ENCODE data around the gene NPAS3.

NPAS3 gene

DNA sequence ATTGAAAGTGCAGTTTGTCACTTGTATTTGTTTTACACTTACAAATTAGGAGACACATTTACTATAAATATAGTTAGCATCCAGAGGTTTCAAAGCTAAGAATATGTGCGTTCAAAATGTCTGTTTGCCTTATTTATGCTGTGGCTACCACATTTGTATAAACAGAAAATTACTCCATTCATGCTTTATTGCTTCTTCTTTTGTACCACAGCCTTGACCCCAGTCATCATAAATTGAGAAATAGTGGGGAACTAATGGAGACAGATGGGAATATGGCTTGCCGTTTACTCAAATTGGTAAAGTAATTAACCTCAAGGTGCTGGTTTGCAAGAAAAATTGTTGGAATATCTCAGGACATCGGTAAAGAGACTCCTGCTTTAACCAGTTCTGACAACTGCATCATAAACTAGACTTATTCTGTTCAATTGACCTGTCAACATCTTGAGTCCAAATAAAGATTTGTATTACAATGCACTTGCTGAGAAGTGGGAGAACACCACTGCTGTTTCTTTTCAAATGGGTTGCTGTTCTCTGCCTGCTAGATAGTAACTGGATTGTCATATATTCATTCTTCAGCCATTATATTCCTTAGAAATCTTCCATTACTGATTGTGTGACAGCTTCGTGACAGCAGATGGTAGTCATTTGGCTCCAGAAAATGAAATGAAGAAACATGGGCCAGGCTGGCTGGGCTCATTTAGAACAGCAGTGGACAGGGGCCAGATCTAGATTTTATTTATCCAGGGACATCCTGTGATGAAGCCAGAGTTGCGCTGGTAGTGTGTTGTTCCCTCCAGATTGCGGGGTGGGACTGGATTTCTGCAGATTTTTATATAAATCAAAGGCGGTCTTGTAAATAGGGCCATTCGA is 657.8 kb downstream of the NPAS3 start:
- DNase-seq, result no peak

DNA sequence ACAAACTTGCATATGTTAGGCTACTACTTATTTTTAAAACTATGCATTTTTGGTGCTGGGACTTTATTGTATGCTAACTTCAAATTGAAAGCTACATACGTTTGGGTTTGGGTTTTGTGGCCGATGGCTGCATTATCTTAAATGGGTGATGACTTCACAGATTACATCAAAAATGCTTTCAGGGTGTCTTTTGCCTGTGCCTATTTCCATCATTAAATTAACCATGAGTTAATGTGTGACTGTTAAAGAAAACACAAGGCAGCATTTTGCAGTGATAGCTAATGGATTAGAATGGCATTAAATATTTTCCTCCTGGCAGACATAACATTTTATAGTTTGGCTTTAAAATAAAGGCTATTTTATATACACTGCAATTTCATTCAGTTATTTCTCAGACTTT is 659.9 kb downstream of the NPAS3 start:
- DNase-seq, result no peak

DNA sequence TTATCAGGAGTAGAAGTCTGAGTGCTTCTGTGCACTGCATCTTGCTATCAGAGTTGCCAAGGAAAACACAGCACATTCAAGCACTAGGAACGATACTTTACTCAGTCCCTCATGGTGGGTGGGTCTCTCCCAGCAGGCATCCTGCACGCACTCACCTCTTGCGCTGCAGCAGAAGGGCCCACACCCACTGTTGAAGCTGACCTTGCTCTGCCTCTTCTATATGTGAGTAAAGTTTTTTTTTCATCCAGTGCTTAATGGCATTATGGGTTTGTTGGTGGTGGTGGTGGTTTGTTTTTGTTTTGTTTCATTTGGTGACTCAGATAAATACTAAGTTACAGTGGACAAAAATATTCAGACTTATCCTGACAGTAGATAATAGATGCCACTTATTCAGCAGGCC is 663.7 kb downstream of the NPAS3 start:
- DNase-seq, result no peak

DNA sequence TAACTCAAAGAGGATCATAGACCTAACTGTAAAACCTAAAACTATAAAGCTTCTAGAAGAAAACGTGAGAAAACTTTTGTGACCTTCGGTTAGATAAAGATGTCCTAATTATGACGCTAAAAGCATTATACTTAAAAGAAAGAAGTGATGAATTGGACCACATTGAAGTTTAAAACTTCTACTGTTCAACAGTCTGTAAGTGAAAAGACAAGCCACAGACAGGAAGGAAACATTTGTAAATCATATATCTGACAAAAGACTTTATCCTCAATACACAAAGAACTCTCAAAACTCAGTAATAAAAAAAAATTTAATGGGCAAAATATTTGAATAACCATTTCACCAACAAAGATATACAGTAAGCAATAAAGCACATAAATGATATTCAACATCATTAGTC is 667.9 kb downstream of the NPAS3 start:
- no peak for DNase-seq

DNA sequence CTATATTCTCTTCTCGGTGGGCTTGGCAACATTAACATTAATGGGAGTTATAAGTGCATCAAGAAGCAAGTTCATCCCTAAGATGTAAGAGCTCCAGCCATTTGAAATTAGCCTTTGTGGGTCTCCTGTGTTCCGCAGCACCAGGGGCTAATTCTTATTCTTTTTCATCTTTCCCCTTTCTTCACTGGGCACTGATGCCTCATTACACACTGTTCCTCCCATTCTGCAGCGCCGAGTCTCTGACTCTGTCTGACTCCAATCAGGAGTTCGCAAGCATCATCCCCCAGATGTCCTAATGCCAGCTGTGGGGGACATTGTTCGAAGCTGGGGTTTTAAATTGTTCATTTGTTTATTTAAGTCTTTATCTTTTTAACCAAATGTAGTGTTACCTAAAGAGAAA is 670.9 kb downstream of the NPAS3 start:
- DNase-seq, result no peak

DNA sequence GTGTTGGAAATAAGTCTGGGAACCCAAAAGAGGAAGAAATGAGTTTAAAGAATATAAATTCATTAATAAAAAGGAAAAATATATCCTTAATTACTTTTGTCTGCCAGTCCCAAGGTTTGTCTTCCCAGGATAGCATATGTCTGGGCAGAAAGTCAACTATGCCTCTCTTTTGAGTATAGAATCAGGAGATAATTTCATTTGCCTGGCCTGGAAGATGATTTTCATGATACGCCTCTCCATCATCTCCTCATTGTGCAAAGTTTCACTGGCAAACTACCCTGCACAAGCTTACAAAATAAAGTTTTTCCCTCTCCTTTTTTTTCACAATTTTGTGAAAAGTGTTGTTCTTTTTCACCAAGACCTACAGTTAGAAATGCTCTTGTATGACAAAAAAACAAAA is 671.4 kb downstream of the NPAS3 start:
- no peak for DNase-seq

DNA sequence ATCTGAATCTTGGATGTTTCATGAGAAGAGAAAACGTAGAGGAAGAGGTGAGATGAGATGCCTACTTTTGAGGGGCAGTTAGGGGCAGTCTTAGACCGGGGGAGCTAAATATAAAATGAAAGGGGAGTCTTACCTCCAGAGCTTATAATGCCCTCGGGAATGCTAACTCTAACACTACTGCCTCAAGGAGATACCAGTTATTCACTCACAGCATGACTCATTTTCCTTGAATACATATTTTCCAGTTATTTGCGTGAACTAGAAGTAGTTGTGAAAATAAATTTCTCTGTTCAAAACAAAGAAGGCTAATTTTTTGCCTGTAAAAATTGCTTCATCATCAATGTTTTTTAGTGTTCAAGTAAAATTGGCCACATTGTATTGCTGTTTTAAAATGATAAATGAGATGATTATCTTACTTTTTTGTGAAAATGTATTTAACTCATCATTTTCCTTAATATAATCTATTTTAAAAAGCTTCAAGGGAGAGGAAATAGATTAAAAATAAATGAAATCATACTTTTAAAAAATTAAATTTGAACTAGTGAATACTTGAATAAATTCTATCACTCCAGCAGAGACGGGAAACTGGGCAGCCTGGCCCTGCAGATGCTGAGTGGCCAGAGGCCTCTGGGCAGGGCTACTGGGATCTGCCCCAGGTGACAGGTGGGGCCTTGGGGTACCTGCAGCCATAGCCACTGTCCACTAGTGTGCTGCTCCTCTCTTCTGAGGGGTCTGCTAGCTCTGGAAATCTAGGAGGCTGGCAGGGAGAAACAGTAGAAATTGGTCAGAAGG is 672.9 kb downstream of the NPAS3 start:
- DNase-seq, result no peak

DNA sequence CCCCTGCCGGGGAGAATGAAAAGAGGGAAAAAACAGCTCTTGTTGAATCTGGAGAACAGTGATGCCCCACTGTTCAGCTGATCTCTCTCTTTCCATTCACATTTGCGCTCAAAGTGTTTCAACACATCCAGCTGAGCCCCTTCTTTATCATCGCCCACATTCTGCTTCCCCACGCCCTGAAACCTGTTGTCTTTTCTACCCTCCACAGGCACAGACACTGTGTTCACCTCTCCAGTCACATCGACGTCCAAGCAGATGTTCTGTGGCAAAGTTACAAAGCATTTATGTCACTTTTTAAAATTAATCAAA is 673.5 kb downstream of the NPAS3 start:
- DNase-seq, result no peak

DNA sequence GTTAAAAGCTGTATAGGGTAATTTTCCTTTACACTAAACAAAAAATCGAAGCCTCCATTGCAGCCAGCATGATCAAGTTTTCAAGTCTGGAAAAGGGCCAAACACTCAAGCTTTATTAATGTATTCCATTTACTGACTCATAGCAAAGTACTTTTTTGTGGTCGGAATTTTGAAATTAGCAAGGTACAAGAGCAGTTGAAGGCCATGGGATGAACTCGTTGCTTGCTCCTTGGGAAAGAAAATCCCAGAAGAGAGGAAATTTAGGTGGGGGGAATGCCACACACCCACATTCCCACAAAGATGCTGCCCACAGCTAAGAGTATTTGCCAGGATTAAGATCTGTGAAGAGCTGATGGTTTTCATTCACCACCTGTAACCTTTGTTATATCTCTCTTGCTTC is 678.5 kb downstream of the NPAS3 start:
- DNase-seq, result no peak

DNA sequence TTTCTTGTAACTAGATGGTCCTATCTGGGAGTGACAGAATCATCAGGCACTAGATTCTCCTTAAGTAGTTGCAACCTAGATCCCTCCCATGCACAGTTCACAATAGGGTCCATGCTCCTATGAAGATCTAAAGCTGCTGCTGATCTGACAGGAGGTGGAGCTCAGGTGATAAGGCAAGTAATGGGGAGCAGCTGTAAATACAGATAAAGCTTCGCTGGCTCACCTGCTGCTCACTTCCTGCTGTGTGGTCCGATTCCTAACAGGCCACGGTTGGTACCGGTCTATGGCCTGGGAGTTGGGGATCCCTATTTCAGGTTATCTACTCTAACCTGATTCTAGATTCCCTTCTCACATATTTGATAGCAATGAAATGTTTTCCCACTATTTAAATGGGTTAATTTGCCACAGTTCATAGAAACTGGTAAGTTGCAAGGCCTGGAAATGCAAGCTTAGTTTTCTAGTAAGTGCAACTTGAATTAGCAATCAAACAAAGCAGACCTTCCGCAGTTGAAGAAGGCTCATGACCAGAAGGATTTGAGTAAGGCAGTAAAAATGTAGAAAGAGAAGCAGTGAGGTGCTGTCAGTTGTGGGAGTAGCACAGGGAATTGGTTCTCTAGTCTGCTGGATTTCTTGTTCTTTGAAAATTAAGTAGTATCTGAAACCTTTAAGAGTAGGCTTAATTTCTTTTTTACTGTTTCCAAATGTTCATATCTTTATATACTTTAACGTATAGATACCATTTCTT is 679.9 kb downstream of the NPAS3 start:
- DNase-seq, result no peak

DNA sequence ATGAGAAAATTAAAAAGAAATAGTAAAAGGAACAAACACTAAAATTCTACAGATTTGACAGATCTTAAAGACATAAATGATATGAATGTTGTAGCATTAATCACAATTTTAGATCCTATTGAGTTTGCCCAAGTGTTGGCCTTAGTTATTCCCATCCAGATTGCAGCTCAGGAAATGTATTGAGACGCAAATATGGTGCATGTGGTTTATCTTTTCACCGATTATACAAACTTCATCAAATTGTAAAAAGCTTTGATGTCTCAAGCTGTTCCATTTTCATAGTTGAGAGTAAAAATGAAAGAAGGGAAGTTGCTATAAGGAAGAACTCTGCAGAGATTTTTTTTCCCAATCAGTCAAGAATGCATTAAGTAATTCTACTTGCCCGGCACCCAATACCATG is 683.8 kb downstream of the NPAS3 start:
- DNase-seq, result no peak

DNA sequence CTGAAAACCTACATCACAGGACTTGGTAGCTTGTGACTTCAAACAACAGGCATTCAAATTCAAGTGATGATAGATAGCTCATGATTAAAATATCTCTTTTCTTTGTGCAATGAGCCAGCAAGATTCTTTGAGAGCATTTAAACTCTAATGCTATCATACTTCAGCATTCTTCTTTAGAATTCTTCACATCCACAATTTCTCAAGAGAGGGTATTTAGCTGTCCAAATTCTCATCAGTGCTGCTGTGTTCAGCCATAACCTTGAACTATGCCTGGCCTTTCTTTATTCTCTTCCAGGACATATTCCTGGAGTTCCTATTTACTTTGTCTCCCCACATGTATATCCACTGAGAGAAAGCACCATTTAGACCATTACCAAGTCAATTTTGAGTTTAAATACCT is 691.1 kb downstream of the NPAS3 start:
- no peak for DNase-seq

DNA sequence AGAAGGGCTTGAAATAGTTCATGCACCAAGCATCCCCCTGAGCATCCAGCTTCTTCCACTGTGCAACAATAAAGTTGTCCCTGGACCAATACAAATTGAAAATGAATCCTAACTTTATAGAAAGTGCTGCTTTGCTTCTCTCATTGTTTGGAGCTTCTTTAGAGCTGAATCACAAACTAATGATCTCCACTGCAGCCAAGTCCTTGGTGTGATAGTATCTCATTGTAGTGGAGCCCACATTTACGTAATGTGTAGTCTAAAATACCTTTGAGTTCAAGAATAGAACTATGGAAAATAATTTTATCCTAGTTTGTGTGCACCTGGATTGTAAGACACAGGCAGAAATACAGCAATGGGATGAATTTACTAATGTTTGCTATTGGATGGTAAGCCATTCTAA is 692.3 kb downstream of the NPAS3 start:
- DNase-seq, result no peak

DNA sequence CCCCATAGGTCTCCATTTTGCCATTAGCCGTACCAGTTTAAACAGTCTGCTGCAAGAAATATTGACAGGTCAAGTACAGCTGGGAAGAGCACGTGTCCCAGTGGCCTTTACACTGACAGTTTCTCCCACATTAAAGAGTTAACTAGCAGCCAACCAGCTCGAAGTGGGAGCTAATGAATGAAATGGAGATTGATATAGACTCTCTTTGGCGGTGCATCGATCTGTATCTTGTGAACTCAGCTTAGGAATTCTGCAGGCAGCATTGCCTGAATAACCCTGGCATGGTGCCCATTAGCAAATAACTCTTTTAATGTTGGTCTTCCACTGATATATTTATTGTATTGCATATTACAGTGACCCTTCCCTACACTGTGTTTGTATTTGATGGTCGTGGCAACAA is 692.8 kb downstream of the NPAS3 start:
- no peak for DNase-seq

DNA sequence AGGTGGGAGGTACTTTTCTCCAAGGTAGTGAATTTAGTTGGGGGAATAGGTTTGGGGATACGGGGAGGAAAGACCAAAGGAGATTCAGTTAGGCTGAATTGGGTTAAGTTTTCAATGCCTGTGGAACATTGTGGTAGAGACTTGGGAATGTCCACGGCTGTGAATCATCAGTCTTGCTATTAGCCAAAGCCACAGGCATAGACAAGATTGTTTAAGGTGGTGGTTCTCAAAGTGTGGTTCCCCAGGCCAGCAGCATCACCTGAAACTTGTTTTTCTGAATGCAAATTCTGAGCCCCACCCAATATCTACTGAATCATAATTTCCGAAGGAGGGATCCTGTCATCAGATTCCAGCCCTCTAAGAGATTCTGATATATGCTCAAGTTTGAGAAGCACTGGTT is 696.0 kb downstream of the NPAS3 start:
- DNase-seq, result no peak

DNA sequence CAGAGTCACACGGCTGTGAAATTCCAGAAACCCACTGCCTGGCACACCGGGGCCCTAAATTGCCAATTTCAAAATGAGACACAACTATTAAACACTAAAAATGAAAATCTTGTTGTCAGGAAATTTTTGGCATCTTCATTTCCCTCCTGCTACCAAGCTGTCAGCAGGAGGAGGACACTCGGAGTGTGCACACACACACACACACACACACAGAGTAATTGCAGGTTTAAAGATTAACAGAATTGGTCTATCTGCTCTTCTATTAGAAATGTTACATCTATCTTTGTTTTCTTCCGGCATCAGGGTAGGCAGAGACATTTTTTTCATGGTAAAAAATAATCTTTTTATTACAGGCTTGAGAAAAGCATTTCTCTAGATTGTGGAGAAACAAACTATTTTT is 698.0 kb downstream of the NPAS3 start:
- no peak for DNase-seq

DNA sequence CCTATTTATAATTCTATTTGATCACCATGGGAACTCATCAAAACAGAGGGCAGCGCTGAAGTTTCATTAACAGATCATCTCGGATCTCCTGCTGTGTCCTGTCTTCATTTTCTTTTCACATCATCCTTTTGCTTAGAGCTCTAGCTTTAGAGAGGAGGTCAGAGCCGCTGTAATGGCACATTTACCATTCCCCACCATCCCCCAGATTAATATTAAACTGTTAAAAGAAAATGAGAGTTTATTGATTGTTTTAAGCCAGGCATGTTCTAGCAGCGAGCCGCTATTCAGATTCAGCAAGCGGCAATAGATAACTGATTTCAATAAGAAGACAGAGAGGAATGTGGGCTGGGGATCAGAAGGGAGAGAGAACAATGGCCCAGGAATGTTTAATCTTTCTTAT is 703.4 kb downstream of the NPAS3 start:
- DNase-seq, result no peak

DNA sequence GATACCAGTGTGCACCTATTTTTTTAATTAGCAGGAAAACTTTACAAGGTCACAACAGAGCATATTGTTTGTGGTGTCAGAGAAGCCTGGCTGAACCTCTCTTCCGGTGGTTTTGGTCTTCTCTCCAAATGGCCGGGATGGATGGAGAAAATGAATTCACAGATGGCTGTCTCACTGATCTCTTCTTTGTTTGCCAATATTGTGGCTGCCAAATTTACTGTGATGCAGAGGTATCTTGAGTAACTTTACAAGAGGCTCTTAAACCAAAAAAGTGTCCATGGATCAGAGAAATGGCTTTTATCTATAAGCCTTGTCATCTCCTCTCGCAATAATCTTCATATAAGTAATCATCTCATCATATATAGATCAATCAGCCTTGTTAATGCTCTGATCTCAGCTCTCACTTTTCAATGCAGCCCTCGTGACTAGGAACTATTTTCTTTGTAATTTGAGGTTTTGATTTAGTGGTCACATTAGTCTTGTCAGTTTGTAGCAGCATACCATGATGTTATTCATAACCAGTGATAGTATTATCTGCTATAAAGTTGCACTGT is 704.1 kb downstream of the NPAS3 start:
- DNase-seq, result no peak

DNA sequence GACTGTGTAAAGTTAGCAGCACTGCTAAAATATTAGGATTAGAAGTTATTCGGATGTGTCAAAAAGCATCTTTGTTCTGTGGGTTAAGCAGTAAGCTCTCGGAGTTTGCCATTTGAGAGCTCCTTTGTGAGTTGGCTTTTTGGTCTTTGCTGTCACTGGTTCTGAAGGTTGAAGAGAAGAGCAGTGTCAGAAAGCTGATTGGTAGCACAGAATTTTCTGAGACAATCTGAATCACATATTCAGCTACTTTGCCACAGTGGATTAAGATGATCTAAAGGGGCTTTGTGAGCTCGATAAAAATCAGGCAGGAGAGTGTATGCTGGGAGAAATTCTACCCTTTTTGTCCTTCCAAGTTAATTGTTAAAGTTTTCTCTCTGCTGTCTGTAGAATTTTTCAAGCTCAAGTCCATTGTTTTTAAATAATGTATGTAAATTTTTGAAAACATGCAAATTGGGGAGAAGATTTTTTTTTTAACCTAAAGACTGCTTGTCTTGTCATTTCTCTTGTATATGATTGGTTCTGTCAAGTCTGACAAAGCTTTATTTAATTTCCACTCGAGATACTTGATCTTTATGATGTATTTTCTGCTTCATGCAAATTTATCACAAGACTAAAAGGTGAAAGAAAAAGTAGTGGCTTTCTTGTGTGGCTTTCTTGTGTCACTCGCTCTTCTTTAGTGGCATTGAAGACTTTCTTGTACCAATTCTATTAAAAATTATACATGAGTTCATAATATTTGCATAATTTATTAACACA is 704.9 kb downstream of the NPAS3 start:
- no peak for DNase-seq

DNA sequence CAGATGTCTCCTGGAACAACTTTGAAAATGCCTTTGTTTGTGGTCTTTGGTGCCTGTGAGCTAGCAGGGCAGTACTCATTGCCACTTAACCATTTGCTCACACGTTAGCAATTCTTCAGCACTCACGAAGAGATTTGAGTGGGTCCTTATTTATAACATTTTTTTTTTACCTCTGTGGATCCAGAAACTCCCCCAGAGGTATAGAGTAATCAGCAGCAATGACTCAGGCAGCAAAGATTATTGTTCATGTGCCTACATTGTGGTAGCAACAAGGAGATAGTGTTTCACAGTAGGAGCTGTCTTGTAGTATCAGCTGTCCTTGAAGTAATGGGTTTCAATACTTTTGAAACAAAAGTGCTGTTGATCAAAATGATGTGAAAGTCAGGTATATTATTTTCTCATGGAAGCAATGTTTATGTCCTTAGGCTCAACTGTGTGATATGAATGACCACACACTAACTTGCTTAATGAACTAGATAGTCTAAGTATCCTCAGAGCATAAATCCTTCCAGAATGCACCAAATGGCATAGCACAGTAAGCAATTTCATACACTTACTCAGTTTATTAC is 708.1 kb downstream of the NPAS3 start:
- no peak for DNase-seq

DNA sequence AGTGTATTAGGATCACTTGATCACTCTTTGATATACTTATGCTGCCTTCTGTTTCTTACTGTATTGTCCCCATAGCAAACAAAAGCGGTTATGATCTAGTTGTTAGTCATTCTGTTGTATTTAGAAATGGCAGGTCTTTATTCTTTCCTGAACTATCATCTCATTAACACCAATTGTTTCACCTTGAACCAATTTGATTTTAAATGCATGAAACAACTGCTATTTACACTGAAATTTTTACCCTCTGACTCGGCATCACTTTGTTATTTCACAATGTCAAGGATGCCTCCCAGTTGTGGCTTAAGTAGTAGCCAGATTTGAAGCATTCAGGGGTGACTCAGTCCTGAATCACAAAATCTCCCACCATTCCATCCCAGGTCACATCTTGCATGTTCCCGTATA is 708.7 kb downstream of the NPAS3 start:
- DNase-seq, result no peak

DNA sequence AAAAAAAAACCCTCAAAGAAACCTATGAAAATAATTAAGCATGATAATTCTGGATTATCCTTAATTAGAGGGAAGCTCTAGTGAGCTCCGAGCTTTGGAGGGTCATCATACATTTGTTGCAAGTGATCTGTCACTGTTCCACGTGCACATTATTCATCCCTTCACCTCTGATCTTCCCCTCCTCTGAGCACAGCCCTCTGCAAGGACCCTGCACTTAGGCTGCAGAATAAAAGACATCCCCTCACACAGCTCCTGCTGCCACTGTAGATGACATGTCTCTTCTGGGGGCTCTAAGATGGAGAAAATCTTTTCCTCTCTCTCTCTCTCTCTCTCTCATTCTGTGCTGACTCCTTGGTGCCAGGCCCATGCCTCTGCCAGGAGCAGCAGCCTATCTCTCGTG is 711.8 kb downstream of the NPAS3 start:
- DNase-seq, result no peak
